Measurements from ENCODE around the gene CCDC85C.

Gene CCDC85C

DNA sequence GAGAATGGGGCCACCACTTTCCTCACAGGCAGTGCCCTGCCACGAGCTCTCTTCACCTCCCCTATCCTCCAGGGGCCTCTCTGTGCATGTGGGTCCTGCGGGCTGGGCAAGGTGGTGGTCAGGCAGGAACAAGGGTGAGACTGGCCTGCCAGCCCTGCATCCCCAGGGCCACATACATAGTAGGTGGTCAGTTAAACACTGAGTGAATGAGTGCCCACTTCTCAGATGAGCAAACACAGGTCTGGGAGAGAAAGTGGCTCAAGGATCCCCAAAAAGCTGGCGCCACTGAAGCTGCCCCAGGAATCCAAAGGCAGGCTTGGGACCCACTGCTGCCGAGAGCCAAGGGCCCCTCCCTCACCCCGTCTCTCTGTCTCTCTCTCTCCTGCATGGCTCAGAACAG lies 71.7 kb downstream of the CCDC85C start:
- in situ Hi-C loops (cut with MboI; ENCODE audit: low pct_unique_long_range_greater_than_20kb, low sequenced_read_pairs, unreplicated experiment), result loop anchor here (10.0 to 25.0 kb wide), 2 partner anchors 102 to 355 kb away; no protein-coding TSS in a partner anchor
- no peak for DNase-seq (ENCODE audit: low spot score)
- TF ChIP-seq, protein P1, sequence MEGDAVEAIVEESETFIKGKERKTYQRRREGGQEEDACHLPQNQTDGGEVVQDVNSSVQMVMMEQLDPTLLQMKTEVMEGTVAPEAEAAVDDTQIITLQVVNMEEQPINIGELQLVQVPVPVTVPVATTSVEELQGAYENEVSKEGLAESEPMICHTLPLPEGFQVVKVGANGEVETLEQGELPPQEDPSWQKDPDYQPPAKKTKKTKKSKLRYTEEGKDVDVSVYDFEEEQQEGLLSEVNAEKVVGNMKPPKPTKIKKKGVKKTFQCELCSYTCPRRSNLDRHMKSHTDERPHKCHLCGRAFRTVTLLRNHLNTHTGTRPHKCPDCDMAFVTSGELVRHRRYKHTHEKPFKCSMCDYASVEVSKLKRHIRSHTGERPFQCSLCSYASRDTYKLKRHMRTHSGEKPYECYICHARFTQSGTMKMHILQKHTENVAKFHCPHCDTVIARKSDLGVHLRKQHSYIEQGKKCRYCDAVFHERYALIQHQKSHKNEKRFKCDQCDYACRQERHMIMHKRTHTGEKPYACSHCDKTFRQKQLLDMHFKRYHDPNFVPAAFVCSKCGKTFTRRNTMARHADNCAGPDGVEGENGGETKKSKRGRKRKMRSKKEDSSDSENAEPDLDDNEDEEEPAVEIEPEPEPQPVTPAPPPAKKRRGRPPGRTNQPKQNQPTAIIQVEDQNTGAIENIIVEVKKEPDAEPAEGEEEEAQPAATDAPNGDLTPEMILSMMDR (IDR thresholded peaks at IDR 0.05; ENCODE audit: extremely low read depth, insufficient read depth, missing control alignments), result no peak

DNA sequence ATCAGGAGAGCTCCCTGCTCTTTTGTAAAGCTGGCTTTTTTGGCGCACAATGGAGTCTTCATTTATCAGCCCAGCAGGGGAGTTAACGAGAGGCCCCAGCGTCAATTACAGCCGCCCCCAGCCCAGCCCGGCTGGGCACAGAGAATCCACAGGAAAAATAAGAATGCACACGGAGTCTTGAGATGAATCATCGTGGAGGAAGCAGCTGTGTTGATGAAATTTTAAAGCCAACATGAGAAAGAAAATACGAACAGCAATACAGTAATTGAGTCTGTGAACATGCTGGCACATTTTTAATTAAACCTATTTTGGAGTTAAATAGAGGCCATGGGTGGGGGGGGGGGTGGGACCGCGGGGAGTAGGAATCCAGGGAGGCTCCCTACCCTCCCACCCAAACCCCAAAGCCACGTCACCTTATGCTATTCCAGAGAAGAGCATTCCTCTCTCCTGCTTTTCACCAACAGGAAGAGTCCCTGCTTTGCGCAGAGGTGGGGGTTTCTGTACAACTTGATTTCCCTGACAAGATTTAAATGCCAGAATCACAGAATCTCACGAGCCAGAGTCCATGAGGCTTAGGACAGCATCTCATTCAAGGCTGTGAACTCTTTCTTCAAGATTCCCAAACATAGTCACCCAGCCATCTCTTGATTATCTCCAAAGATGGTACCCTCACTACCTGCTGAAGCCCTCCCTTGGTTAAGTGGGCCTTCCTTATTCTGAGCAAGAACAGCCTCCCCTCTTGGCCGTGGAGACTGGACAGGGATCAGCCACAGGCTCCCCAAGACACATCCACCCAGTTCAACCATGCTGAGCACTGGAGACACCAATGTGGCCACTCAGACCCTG lies 72.5 kb downstream of the CCDC85C start:
- in situ Hi-C loops (cut with MboI; ENCODE audit: low pct_unique_long_range_greater_than_20kb, low sequenced_read_pairs, unreplicated experiment), result loop anchor here (10.0 to 25.0 kb wide), 2 partner anchors 103 to 356 kb away; no protein-coding TSS in a partner anchor
- DNase-seq (ENCODE audit: low spot score), result no peak
- TF ChIP-seq, protein P1 (IDR thresholded peaks at IDR 0.05; ENCODE audit: extremely low read depth, insufficient read depth, missing control alignments), result no peak

DNA sequence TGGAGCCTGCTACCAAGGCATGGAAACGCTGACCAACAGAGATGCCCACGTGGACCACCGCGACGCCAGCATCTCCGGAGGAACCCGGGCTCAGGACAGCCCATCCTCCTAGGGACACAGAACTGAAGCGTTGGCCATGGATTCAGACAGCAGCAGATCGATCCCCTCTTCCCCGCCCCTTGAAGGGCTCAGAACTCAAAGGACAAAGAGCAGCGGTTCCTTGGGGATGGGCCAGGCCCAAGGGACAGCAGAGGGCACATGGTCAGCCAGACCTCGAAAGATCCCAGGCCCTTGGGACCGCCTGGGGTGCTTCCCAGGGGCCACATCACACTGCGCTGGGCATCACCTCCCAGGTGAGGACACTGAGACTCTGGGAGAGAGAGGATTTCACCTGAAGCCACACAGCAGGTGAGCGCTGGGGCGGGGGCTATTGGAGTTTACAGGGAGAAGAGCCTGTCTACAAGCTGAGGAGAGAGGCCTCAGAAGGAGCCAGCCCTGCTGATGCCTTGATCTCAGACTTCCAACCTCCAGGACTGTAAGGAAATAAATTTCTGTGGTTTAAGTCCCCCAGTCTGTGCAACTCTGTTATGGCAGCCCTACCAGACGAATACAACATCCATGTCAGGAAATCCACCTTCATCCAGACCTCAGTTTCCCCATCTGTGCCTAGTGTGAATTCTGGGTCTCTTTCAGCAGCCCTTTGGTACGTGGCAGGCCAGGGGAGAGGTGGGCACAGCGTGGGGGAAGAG lies 73.4 kb downstream of the CCDC85C start:
- TF ChIP-seq, protein P1 (IDR thresholded peaks at IDR 0.05; ENCODE audit: extremely low read depth, insufficient read depth, missing control alignments), result no peak
- in situ Hi-C loops (cut with MboI; ENCODE audit: low pct_unique_long_range_greater_than_20kb, low sequenced_read_pairs, unreplicated experiment), result loop anchor here (10.0 to 25.0 kb wide), 2 partner anchors 104 to 357 kb away; no protein-coding TSS in a partner anchor
- no peak for DNase-seq (ENCODE audit: low spot score)

DNA sequence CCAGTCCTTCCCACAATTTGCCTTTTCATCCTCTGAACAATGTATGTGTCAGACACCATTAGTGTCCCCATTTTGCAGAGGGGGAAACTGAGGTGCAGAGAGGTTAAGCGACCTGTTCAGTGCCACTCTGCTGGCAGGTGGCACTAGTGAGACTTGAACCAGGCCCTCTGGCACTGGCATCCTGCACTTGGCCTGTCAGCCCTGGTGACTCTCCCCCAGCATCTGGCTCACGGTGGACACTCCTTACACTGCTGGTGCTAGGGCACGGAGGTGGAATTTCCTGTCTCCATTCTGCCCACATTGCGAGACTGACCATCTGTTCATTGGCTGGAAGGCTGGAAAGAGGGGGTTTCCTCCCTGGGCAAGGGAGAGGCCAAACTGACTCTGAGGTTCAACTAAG lies 74.1 kb downstream of the CCDC85C start:
- TF ChIP-seq, protein P1 (IDR thresholded peaks at IDR 0.05; ENCODE audit: extremely low read depth, insufficient read depth, missing control alignments), result no peak
- in situ Hi-C loops (cut with MboI; ENCODE audit: low pct_unique_long_range_greater_than_20kb, low sequenced_read_pairs, unreplicated experiment), result loop anchor here (10.0 to 25.0 kb wide), 2 partner anchors 105 to 357 kb away; no protein-coding TSS in a partner anchor
- DNase-seq (ENCODE audit: low spot score), result no peak

DNA sequence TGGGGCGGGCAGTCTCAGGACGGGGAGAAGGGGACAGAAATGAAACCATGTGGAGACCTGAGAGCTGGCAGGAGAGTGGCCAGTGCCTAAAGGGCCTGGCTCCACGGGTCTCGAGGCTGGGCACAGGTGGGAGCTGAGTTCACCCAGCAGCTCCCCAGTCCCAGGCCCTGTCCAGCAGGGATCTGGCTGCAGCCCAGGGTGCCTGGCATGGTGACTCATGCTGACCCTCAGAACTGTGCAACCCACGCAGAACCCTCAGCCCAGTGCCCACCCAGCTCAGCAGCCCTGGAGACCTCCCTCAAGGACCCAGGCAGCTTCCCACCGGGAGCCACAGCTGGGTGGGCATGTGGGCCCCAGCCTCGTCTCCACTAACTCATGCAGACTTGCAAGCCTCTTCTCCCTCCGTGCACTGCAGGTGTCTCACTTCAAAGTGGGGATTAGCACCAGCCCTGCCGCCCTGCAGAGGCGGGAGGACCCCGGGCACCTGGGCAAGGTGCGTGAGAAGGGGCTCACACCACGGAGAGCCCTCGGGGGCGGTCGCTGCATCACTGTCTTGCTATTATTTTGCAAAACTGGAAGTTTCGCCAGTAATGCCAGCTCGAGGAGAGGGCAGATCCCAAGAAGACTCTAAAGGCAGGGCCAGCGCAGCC lies 76.5 kb downstream of the CCDC85C start:
- in situ Hi-C loops (cut with MboI; ENCODE audit: low pct_unique_long_range_greater_than_20kb, low sequenced_read_pairs, unreplicated experiment), result loop anchor here (25.0 kb wide), 1 partner anchor 360 kb away; no protein-coding TSS in a partner anchor
- no peak for DNase-seq (ENCODE audit: low spot score)
- TF ChIP-seq, protein P1 (IDR thresholded peaks at IDR 0.05; ENCODE audit: extremely low read depth, insufficient read depth, missing control alignments), result no peak

DNA sequence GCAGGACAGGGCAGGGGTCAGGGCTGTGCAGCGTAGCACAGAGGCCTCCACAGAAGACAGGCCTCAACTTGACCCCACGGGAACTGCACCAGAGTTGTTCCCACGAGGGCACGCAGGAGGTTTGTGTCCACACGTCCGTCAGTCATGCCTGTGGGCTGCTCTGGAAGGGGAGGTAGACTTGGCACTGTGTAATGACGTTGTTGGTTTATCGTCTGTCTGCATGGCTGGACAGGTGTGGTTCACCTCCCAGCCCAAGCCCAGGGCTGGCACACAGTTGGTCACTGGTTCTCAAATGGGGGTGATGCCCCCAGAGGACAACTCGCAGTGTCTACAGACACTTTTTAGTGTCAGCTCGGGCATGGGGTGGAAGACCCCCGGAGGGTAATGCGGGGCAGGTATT lies 77.0 kb downstream of the CCDC85C start:
- no peak for DNase-seq (ENCODE audit: low spot score)
- TF ChIP-seq, protein P1 (IDR thresholded peaks at IDR 0.05; ENCODE audit: extremely low read depth, insufficient read depth, missing control alignments), result no peak
- in situ Hi-C loops (cut with MboI; ENCODE audit: low pct_unique_long_range_greater_than_20kb, low sequenced_read_pairs, unreplicated experiment), result loop anchor here (25.0 kb wide), 1 partner anchor 360 kb away; no protein-coding TSS in a partner anchor
